SK-N-SH treated with all-trans-retinoic acid at 6 μM for 48 hours (cell line): ENCODE data around the gene MAGEB5.

Source experiments
- ARNTL ChIP-seq: fragments of 450-650 bp; formaldehyde crosslinking; IDR thresholded peaks from 2 replicates; pipeline ENCODE4 v1.5.0; 2020; ENCODE audit warnings: low read depth, mild to moderate bottlenecking, moderate library complexity, borderline replicate concordance
- BACH2 ChIP-seq: fragments of 250-450 bp; sonication (Bioruptor Pico); IDR thresholded peaks from 2 replicates; pipeline ENCODE4 v1.9.0; 2021; ENCODE audit warnings: mild to moderate bottlenecking, borderline replicate concordance
- RARB ChIP-seq: fragments of 250-450 bp; sonication (Bioruptor Pico); IDR thresholded peaks from 2 replicates; pipeline ENCODE4 v1.8.0; 2021; ENCODE audit warnings: mild to moderate bottlenecking, moderate library complexity
- SNAI2 ChIP-seq: fragments of 250-450 bp; sonication (Bioruptor Pico); IDR thresholded peaks from 2 replicates; pipeline ENCODE4 v1.5.0; 2020; ENCODE audit warnings: mild to moderate bottlenecking, moderate library complexity
- ZC3H10 ChIP-seq: fragments of 250-450 bp; sonication (Bioruptor Pico); IDR thresholded peaks from 2 replicates; pipeline ENCODE4 v1.5.1; 2021; ENCODE audit warnings: mild to moderate bottlenecking, moderate library complexity
- ZFP3 ChIP-seq: fragments of 250-450 bp; sonication (Bioruptor Pico); IDR thresholded peaks from 2 replicates; pipeline ENCODE4 v1.5.0; 2020; ENCODE audit warnings: mild to moderate bottlenecking, moderate library complexity
- ZNF70 ChIP-seq: fragments of 450-650 bp; formaldehyde crosslinking; IDR thresholded peaks from 2 replicates; pipeline ENCODE4 v1.5.0; 2020; ENCODE audit warnings: mild to moderate bottlenecking, moderate library complexity
- TF ChIP-seq, protein P1 (sequence below): fragments of 250-450 bp; sonication (Bioruptor Pico); IDR thresholded peaks from 2 replicates; pipeline ENCODE4 v1.8.0; 2020; ENCODE audit warnings: mild to moderate bottlenecking, moderate library complexity, borderline replicate concordance
- TF ChIP-seq, protein P2 (sequence below): fragments of 250-450 bp; sonication (Bioruptor Pico); IDR thresholded peaks from 2 replicates; pipeline ENCODE4 v1.5.1; 2021; ENCODE audit warnings: mild to moderate bottlenecking, moderate library complexity
- TF ChIP-seq, protein P3 (sequence below): fragments of 250-450 bp; sonication (Bioruptor Pico); IDR thresholded peaks from 2 replicates; pipeline ENCODE4 v1.5.0; 2020; ENCODE audit warnings: mild to moderate bottlenecking, moderate library complexity
- TF ChIP-seq, protein P4 (sequence below): fragments of 250-450 bp; sonication (Bioruptor Pico); IDR thresholded peaks from 2 replicates; pipeline ENCODE4 v1.8.0; 2021; ENCODE audit warnings: low read depth, mild to moderate bottlenecking, moderate library complexity, borderline replicate concordance

DNA sequence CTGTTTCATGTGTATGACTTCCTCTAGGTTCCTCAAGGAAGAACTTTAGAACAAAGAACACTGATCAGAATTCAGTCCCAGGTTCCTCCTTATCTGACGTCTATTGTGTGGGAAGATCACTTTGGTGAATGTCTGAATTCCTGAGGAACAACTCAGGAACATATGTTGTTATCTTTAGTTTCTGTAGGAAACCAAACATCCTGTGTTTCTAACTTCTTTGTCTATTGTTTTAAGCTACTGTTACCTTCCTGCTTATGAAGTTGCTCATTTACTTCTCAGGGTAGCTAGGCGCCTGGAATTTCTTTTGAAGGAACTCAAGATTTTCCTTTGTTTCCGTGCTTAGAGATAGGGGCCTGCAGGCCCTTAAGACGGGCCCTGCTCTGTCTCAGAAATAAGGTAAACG lies 46.2 kb downstream of the MAGEB5 start:
- TF ChIP-seq ZNF70 (CRISPR knock-in tag) (no peak), BACH2 (no peak), RARB (CRISPR knock-in tag) (no peak), ZFP3 (CRISPR knock-in tag) (no peak), ZC3H10 (CRISPR knock-in tag) (no peak), SNAI2 (CRISPR knock-in tag) (no peak), ARNTL (CRISPR knock-in tag) (no peak)
- TF ChIP-seq, protein P1, sequence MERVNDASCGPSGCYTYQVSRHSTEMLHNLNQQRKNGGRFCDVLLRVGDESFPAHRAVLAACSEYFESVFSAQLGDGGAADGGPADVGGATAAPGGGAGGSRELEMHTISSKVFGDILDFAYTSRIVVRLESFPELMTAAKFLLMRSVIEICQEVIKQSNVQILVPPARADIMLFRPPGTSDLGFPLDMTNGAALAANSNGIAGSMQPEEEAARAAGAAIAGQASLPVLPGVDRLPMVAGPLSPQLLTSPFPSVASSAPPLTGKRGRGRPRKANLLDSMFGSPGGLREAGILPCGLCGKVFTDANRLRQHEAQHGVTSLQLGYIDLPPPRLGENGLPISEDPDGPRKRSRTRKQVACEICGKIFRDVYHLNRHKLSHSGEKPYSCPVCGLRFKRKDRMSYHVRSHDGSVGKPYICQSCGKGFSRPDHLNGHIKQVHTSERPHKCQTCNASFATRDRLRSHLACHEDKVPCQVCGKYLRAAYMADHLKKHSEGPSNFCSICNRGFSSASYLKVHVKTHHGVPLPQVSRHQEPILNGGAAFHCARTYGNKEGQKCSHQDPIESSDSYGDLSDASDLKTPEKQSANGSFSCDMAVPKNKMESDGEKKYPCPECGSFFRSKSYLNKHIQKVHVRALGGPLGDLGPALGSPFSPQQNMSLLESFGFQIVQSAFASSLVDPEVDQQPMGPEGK, result no peak
- TF ChIP-seq, protein P2, sequence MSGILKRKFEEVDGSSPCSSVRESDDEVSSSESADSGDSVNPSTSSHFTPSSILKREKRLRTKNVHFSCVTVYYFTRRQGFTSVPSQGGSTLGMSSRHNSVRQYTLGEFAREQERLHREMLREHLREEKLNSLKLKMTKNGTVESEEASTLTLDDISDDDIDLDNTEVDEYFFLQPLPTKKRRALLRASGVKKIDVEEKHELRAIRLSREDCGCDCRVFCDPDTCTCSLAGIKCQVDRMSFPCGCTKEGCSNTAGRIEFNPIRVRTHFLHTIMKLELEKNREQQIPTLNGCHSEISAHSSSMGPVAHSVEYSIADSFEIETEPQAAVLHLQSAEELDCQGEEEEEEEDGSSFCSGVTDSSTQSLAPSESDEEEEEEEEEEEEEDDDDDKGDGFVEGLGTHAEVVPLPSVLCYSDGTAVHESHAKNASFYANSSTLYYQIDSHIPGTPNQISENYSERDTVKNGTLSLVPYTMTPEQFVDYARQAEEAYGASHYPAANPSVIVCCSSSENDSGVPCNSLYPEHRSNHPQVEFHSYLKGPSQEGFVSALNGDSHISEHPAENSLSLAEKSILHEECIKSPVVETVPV (CRISPR knock-in tag), result no peak
- TF ChIP-seq, protein P3, sequence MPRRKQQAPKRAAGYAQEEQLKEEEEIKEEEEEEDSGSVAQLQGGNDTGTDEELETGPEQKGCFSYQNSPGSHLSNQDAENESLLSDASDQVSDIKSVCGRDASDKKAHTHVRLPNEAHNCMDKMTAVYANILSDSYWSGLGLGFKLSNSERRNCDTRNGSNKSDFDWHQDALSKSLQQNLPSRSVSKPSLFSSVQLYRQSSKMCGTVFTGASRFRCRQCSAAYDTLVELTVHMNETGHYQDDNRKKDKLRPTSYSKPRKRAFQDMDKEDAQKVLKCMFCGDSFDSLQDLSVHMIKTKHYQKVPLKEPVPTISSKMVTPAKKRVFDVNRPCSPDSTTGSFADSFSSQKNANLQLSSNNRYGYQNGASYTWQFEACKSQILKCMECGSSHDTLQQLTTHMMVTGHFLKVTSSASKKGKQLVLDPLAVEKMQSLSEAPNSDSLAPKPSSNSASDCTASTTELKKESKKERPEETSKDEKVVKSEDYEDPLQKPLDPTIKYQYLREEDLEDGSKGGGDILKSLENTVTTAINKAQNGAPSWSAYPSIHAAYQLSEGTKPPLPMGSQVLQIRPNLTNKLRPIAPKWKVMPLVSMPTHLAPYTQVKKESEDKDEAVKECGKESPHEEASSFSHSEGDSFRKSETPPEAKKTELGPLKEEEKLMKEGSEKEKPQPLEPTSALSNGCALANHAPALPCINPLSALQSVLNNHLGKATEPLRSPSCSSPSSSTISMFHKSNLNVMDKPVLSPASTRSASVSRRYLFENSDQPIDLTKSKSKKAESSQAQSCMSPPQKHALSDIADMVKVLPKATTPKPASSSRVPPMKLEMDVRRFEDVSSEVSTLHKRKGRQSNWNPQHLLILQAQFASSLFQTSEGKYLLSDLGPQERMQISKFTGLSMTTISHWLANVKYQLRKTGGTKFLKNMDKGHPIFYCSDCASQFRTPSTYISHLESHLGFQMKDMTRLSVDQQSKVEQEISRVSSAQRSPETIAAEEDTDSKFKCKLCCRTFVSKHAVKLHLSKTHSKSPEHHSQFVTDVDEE (CRISPR knock-in tag), result no peak
- TF ChIP-seq, protein P4, sequence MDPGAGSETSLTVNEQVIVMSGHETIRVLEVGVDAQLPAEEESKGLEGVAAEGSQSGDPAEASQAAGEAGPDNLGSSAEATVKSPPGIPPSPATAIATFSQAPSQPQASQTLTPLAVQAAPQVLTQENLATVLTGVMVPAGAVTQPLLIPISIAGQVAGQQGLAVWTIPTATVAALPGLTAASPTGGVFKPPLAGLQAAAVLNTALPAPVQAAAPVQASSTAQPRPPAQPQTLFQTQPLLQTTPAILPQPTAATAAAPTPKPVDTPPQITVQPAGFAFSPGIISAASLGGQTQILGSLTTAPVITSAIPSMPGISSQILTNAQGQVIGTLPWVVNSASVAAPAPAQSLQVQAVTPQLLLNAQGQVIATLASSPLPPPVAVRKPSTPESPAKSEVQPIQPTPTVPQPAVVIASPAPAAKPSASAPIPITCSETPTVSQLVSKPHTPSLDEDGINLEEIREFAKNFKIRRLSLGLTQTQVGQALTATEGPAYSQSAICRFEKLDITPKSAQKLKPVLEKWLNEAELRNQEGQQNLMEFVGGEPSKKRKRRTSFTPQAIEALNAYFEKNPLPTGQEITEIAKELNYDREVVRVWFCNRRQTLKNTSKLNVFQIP (CRISPR knock-in tag), result no peak
